ENCODE results near the gene ZNF536. TPM values are rescaled to one million over a fixed set of nuclear protein-coding genes. Genes with fewer than 3 reads are reported as not detected.

The ZNF536 gene
- total and polyA plus RNA-seq, 7 donors, result under 0.01 to 8.9 (median 3.8) TPM

GRCh38 chr19:30402436-30403202 lies 30.4 kb downstream of the ZNF536 start:
- H3K4me3 ChIP-seq, result no peak overlapping the region
- no peaks in the 10 kb centered on the region for H3K27me3 ChIP-seq
- 50 to 65% methylated on average over 15 of the region's 15 CpGs for WGBS, 2 donors
- no peak for DNase-seq
- H3K27ac ChIP-seq, result no peak overlapping the region
- intact Hi-C loops (cut with DNase I), result no loop called here
- no peaks in the 10 kb centered on the region for H3K36me3 ChIP-seq
- no peak for TF ChIP-seq CTCF (IDR thresholded peaks at IDR 0.05)
- no peak for TF ChIP-seq POLR2A (IDR thresholded peaks at IDR 0.05)
- no peak for TF ChIP-seq EP300 (IDR thresholded peaks at IDR 0.05)
- TF ChIP-seq POLR2AphosphoS5 (IDR thresholded peaks at IDR 0.05), result no peak
- no peaks in the 10 kb centered on the region for H3K9me3 ChIP-seq
- H3K4me1 ChIP-seq, result no peaks in the 10 kb centered on the region

- Histone ChIP-seq H3K27ac (no peak overlapping the region), H3K36me3 (no peaks in the 10 kb centered on the region), H3K27me3 (no peaks in the 10 kb centered on the region), H3K9me3 (no peaks in the 10 kb centered on the region), H3K4me3 (no peak overlapping the region), H3K4me1 (no peaks in the 10 kb centered on the region)
- no peak for DNase-seq
- 56 to 59% methylated on average over 12 of the region's 12 CpGs for WGBS, 2 donors
- intact Hi-C loops (cut with DNase I), result no loop called here
- TF ChIP-seq EP300 (IDR thresholded peaks at IDR 0.05) (no peak), CTCF (IDR thresholded peaks at IDR 0.05) (no peak), POLR2AphosphoS5 (IDR thresholded peaks at IDR 0.05) (no peak), POLR2A (IDR thresholded peaks at IDR 0.05) (no peak)
These were observed 31.2 kb downstream of the ZNF536 start for GRCh38 chr19:30403203-30403985.

GRCh38 chr19:30406220-30407067 lies 34.3 kb downstream of the ZNF536 start:
- Histone ChIP-seq H3K9me3 (no peaks in the 10 kb centered on the region), H3K27ac (no peak overlapping the region), H3K36me3 (no peaks in the 10 kb centered on the region), H3K27me3 (no peaks in the 10 kb centered on the region), H3K4me3 (no peak overlapping the region), H3K4me1 (no peaks in the 10 kb centered on the region)
- WGBS, 2 donors, result 48 to 56% methylated on average over 13 of the region's 13 CpGs
- no peak for DNase-seq
- intact Hi-C loops (cut with DNase I), result no loop called here
- TF ChIP-seq POLR2AphosphoS5 (IDR thresholded peaks at IDR 0.05) (no peak), EP300 (IDR thresholded peaks at IDR 0.05) (no peak), POLR2A (IDR thresholded peaks at IDR 0.05) (no peak), CTCF (IDR thresholded peaks at IDR 0.05) (peak in 1 of 4 experiments; percentile 10)

GRCh38 chr19:30407068-30407709 lies 35.0 kb downstream of the ZNF536 start:
- Histone ChIP-seq H3K27me3 (no peaks in the 10 kb centered on the region), H3K9me3 (no peaks in the 10 kb centered on the region), H3K36me3 (no peaks in the 10 kb centered on the region), H3K27ac (no peak overlapping the region), H3K4me1 (no peaks in the 10 kb centered on the region), H3K4me3 (no peak overlapping the region)
- intact Hi-C loops (cut with DNase I), result no loop called here
- TF ChIP-seq EP300 (IDR thresholded peaks at IDR 0.05) (no peak), POLR2A (IDR thresholded peaks at IDR 0.05) (no peak), CTCF (IDR thresholded peaks at IDR 0.05) (no peak), POLR2AphosphoS5 (IDR thresholded peaks at IDR 0.05) (no peak)
- WGBS, 2 donors, result 68 to 70% methylated on average over 8 of the region's 8 CpGs
- no peak for DNase-seq

Measured in sigmoid colon (tissue), 7 donors.